HepG2 (cell line): Measurements from ENCODE around the gene MUTYH. TPM values are rescaled to one million over a fixed set of nuclear protein-coding genes. Genes with fewer than 3 reads are reported as not detected.

ENCODE experiments used
- ARNTL ChIP-seq: sonication (generic); formaldehyde crosslinking; IDR thresholded peaks from 2 replicates; pipeline ENCODE4 v1.4.0; 2020; ENCODE audit warnings: mild to moderate bottlenecking, missing genetic modification reagents
- BHLHE40 ChIP-seq: IDR thresholded peaks from 2 replicates; pipeline ENCODE4 v1.6.1; 2011; ENCODE audit warnings: low read length, improper control_type of control experiment
- ELF1 ChIP-seq: sonication (generic); formaldehyde crosslinking; IDR thresholded peaks from 2 replicates; pipeline ENCODE4 v1.4.0; 2020; ENCODE audit warnings: missing genetic modification reagents
- HOXA3 ChIP-seq: sonication (generic); formaldehyde crosslinking; IDR thresholded peaks from 2 replicates; pipeline ENCODE4 v1.5.0; 2020; ENCODE audit warnings: missing genetic modification reagents
- KLF9 ChIP-seq: IDR thresholded peaks from 2 replicates; pipeline ENCODE4 v1.6.1; 2016; ENCODE audit warnings: low read depth
- KMT2B ChIP-seq: IDR thresholded peaks from 2 replicates; pipeline ENCODE4 v1.6.1; 2016; ENCODE audit warnings: missing genetic modification reagents, missing compliant biosample characterization
- RNF2 ChIP-seq: fragments of 450-650 bp; conservative IDR thresholded peaks from 2 replicates; pipeline ENCODE4 v1.6.1; 2016; ENCODE audit warnings: low read depth
- SMAD9 ChIP-seq: sonication (generic); formaldehyde crosslinking; IDR thresholded peaks from 2 replicates; pipeline ENCODE4 v1.5.1; 2020; ENCODE audit warnings: mild to moderate bottlenecking, missing genetic modification reagents
- XBP1 ChIP-seq: sonication (generic); formaldehyde crosslinking; IDR thresholded peaks from 2 replicates; pipeline ENCODE4 v1.5.0; 2020; ENCODE audit warnings: missing genetic modification reagents
- ZBTB7A ChIP-seq: sonication (generic); formaldehyde crosslinking; IDR thresholded peaks from 2 replicates; pipeline ENCODE4 v1.8.0; 2022; ENCODE audit warnings: mild to moderate bottlenecking, missing genetic modification reagents
- ZBTB8A ChIP-seq: sonication (generic); formaldehyde crosslinking; IDR thresholded peaks from 2 replicates; pipeline ENCODE4 v1.4.0; 2020; ENCODE audit warnings: mild to moderate bottlenecking, low read depth, missing genetic modification reagents, borderline replicate concordance
- ZNF260 ChIP-seq: sonication (generic); formaldehyde crosslinking; IDR thresholded peaks from 2 replicates; pipeline ENCODE4 v1.4.0; 2020; ENCODE audit warnings: missing genetic modification reagents, low read depth, mild to moderate bottlenecking, borderline replicate concordance
- ZNF430 ChIP-seq: sonication (generic); formaldehyde crosslinking; IDR thresholded peaks from 2 replicates; pipeline ENCODE4 v1.9.0; 2021; ENCODE audit warnings: mild to moderate bottlenecking, missing genetic modification reagents
- ZNF557 ChIP-seq: sonication (generic); formaldehyde crosslinking; IDR thresholded peaks from 2 replicates; pipeline ENCODE4 v1.4.0; 2020; ENCODE audit warnings: missing genetic modification reagents
- ZNF572 ChIP-seq: sonication (generic); formaldehyde crosslinking; IDR thresholded peaks from 2 replicates; pipeline ENCODE4 v1.5.1; 2020; ENCODE audit warnings: mild to moderate bottlenecking, missing genetic modification reagents
- polyA plus RNA-seq, 8 experiments: library from polyadenylated mRNA; depleted of rRNA in 3 of 8; stranded (reverse) in 7 of 8; unstranded in 1 of 8; fragments of >200 nt; fragmentation: Illumina TruSeq in 4 of 8; extraction: Trizol in 4 of 8; gene quantifications; 2 replicates each; pipeline versions ENCODE4 v1.2.1 to v1.2.3, GENCODE V29; 2011 to 2016; ENCODE audit warnings: low read depth in 4 of 8, missing spikeins in 1 of 8, mixed read lengths in 1 of 8; ENCODE audit not compliant: insufficient read depth in 1 of 8
- total RNA-seq, 5 experiments: library from RNA; depleted of rRNA; stranded (reverse); fragments of >200 nt; fragmentation: Illumina TruSeq; extraction: Trizol; gene quantifications; 2 replicates each; pipeline ENCODE4 v1.2.3, GENCODE V29; 2016; ENCODE audit warnings: low read depth in 1 of 5
- TF ChIP-seq, protein P1 (sequence below): IDR thresholded peaks from 2 replicates; pipeline ENCODE4 v1.6.1; 2012; ENCODE audit warnings: low read length, improper control_type of control experiment
- TF ChIP-seq, protein P2 (sequence below): sonication (generic); formaldehyde crosslinking; IDR thresholded peaks from 2 replicates; pipeline ENCODE4 v1.4.0; 2020; ENCODE audit warnings: mild to moderate bottlenecking, missing genetic modification reagents, borderline replicate concordance
- TF ChIP-seq, protein P3 (sequence below): sonication (generic); formaldehyde crosslinking; IDR thresholded peaks from 2 replicates; pipeline ENCODE4 v1.5.0; 2020; ENCODE audit warnings: missing genetic modification reagents
- TF ChIP-seq, protein P4 (sequence below), 2 experiments: fragments of 450-650 bp in 1 of 2; sonication (generic) in 1 of 2; formaldehyde crosslinking; IDR thresholded peaks; 2 replicates each; pipeline versions ENCODE4 v1.5.0 to v1.8.0; 2020 to 2022; ENCODE audit warnings: mild to moderate bottlenecking in 1 of 2, missing genetic modification reagents in 1 of 2

MUTYH gene
- total and polyA plus RNA-seq, 2 of the 13 experiments (the other 11 are each of a cell fraction or from before 2014, with no cell fraction given) = 16.3 to 17.1 TPM

DNA sequence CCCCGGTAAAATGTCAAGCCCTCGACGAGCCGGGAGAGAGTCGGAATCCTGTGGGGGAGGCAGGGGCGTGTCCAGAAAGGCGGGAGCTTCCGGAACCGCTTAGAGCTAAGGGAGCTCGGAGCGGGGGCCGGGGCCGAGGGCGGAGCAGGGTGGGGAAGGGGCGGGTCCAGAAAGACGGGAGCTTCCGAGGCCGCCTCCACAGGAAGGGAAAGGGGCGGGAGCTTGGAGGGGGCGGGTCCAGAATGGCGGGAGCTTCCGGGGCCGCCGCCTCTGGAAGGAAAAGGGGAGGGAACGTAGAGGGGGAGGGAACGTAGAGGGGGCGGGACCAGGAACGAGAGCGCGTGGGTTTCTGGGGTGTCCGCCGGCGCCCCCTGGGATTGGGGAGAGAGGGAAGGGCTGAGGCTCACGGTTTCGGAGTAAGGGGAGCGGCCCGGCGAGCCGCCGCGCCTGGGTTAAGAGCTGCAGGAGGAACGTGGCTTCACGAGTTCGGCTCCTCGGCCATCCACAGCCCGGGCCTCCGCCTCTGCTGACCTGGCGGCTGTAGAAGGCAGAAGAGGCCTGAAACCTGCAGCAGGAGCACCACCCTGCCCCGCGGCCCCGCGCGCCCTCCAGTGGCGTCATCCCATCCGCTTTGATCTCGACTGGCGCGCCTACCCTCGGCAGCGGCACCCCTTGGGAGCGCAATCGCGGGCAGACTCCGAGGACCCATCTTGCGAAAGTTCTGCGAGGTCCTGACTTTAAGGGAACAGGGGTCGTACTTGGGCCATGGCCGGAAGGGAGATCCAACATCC lies 36.5 kb downstream of the MUTYH start (continued):
- TF ChIP-seq, protein P1, sequence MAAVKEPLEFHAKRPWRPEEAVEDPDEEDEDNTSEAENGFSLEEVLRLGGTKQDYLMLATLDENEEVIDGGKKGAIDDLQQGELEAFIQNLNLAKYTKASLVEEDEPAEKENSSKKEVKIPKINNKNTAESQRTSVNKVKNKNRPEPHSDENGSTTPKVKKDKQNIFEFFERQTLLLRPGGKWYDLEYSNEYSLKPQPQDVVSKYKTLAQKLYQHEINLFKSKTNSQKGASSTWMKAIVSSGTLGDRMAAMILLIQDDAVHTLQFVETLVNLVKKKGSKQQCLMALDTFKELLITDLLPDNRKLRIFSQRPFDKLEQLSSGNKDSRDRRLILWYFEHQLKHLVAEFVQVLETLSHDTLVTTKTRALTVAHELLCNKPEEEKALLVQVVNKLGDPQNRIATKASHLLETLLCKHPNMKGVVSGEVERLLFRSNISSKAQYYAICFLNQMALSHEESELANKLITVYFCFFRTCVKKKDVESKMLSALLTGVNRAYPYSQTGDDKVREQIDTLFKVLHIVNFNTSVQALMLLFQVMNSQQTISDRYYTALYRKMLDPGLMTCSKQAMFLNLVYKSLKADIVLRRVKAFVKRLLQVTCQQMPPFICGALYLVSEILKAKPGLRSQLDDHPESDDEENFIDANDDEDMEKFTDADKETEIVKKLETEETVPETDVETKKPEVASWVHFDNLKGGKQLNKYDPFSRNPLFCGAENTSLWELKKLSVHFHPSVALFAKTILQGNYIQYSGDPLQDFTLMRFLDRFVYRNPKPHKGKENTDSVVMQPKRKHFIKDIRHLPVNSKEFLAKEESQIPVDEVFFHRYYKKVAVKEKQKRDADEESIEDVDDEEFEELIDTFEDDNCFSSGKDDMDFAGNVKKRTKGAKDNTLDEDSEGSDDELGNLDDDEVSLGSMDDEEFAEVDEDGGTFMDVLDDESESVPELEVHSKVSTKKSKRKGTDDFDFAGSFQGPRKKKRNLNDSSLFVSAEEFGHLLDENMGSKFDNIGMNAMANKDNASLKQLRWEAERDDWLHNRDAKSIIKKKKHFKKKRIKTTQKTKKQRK = no peak
- TF ChIP-seq RNF2 = no peak
- peak; percentile 75 for TF ChIP-seq ELF1
- no peak for TF ChIP-seq ZNF260 (CRISPR knock-in tag)
- peak; percentile 61; the same call in 1 of the 2 replicates for TF ChIP-seq ZBTB7A (CRISPR knock-in tag)
- TF ChIP-seq, protein P2, sequence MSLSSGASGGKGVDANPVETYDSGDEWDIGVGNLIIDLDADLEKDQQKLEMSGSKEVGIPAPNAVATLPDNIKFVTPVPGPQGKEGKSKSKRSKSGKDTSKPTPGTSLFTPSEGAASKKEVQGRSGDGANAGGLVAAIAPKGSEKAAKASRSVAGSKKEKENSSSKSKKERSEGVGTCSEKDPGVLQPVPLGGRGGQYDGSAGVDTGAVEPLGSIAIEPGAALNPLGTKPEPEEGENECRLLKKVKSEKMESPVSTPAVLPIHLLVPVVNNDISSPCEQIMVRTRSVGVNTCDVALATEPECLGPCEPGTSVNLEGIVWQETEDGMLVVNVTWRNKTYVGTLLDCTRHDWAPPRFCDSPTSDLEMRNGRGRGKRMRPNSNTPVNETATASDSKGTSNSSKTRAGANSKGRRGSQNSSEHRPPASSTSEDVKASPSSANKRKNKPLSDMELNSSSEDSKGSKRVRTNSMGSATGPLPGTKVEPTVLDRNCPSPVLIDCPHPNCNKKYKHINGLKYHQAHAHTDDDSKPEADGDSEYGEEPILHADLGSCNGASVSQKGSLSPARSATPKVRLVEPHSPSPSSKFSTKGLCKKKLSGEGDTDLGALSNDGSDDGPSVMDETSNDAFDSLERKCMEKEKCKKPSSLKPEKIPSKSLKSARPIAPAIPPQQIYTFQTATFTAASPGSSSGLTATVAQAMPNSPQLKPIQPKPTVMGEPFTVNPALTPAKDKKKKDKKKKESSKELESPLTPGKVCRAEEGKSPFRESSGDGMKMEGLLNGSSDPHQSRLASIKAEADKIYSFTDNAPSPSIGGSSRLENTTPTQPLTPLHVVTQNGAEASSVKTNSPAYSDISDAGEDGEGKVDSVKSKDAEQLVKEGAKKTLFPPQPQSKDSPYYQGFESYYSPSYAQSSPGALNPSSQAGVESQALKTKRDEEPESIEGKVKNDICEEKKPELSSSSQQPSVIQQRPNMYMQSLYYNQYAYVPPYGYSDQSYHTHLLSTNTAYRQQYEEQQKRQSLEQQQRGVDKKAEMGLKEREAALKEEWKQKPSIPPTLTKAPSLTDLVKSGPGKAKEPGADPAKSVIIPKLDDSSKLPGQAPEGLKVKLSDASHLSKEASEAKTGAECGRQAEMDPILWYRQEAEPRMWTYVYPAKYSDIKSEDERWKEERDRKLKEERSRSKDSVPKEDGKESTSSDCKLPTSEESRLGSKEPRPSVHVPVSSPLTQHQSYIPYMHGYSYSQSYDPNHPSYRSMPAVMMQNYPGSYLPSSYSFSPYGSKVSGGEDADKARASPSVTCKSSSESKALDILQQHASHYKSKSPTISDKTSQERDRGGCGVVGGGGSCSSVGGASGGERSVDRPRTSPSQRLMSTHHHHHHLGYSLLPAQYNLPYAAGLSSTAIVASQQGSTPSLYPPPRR (CRISPR knock-in tag) = 0 out of 2 replicates have a peak, but pooled peaks have one; percentile 27
- TF ChIP-seq, protein P3, sequence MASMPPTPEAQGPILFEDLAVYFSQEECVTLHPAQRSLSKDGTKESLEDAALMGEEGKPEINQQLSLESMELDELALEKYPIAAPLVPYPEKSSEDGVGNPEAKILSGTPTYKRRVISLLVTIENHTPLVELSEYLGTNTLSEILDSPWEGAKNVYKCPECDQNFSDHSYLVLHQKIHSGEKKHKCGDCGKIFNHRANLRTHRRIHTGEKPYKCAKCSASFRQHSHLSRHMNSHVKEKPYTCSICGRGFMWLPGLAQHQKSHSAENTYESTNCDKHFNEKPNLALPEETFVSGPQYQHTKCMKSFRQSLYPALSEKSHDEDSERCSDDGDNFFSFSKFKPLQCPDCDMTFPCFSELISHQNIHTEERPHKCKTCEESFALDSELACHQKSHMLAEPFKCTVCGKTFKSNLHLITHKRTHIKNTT (CRISPR knock-in tag) = no peak
- TF ChIP-seq, protein P4, sequence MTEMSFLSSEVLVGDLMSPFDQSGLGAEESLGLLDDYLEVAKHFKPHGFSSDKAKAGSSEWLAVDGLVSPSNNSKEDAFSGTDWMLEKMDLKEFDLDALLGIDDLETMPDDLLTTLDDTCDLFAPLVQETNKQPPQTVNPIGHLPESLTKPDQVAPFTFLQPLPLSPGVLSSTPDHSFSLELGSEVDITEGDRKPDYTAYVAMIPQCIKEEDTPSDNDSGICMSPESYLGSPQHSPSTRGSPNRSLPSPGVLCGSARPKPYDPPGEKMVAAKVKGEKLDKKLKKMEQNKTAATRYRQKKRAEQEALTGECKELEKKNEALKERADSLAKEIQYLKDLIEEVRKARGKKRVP (CRISPR knock-in tag; IDR thresholded peaks at IDR 0.05) = 0 out of 4 replicates have a peak, but pooled peaks of 1 of the 2 experiments have one; percentile 43
- no peak for TF ChIP-seq ZNF557 (CRISPR knock-in tag)
- no peak for TF ChIP-seq KLF9 (CRISPR knock-in tag)
- 0 out of 2 replicates have a peak, but pooled peaks have one; percentile 25 for TF ChIP-seq ZNF430 (CRISPR knock-in tag)
- TF ChIP-seq SMAD9 = peak; percentile 36; the same call in 1 of the 2 replicates
- no peak for TF ChIP-seq BHLHE40
- peak; percentile 81; the same call in 1 of the 2 replicates for TF ChIP-seq ZNF572 (CRISPR knock-in tag)
- TF ChIP-seq ZBTB8A (CRISPR knock-in tag) = no peak
- TF ChIP-seq ARNTL = no peak; the same call in 1 of the 2 replicates
- peak; percentile 77 for TF ChIP-seq HOXA3 (CRISPR knock-in tag)
- peak; percentile 15; the same call in 1 of the 2 replicates for TF ChIP-seq KMT2B
- no peak for TF ChIP-seq XBP1
